GM06990 (cell line): Measurements from ENCODE around the gene ADAMTS4.
A peak's percentile ranks its signal among the peaks of the same experiment; 100 is the strongest.

Experiments
- DNase-seq: peaks from one replicate; pipeline ENCODE4 v3.0.0-alpha.2; 2011; ENCODE audit not compliant: insufficient read length; ENCODE audit errors: extremely low read depth
- H3K27me3 ChIP-seq: replicated peaks from 2 replicates; pipeline ENCODE4 v1.6.0; 2011; ENCODE audit warnings: low read length; ENCODE audit not compliant: control insufficient read depth, insufficient read depth
- H3K36me3 ChIP-seq: 2 replicates; pipeline ENCODE4 v1.5.1; 2011; ENCODE audit warnings: low read length; ENCODE audit not compliant: control insufficient read depth, insufficient read depth
- H3K4me3 ChIP-seq: replicated peaks from 2 replicates; pipeline ENCODE4 v1.5.1; 2011; ENCODE audit warnings: low read depth, mild to moderate bottlenecking, control low read depth, low read length
- CTCF ChIP-seq: IDR thresholded peaks from 2 replicates; pipeline ENCODE4 v1.5.1; 2011; ENCODE audit warnings: low read length, control low read depth, mild to moderate bottlenecking, inconsistent platforms; ENCODE audit not compliant: insufficient read depth, poor library complexity, severe bottlenecking

The ADAMTS4 gene

GRCh38 chr1:161235957-161236775, 37.3 kb upstream of the ADAMTS4 start:
- DNase-seq = no peak
- H3K36me3 ChIP-seq = no peaks in the 10 kb centered on the region; the same call in 1 of the 2 replicates
- no peaks in the 10 kb centered on the region for H3K27me3 ChIP-seq
- TF ChIP-seq CTCF = no peak
- H3K4me3 ChIP-seq = no peak overlapping the region

GRCh38 chr1:161233102-161233501, 34.2 kb upstream of the ADAMTS4 start:
- DNase-seq = no peak
- Histone ChIP-seq H3K27me3 (no peaks in the 10 kb centered on the region), H3K36me3 (peaks cover 12% of the 10 kb centered on the region), H3K4me3 (no peak overlapping the region)
- TF ChIP-seq CTCF = no peak

GRCh38 chr1:161230762-161231161, 31.9 kb upstream of the ADAMTS4 start:
- Histone ChIP-seq H3K4me3 (no peak overlapping the region), H3K27me3 (no peaks in the 10 kb centered on the region), H3K36me3 (peaks cover 12% of the 10 kb centered on the region)
- DNase-seq = no peak
- TF ChIP-seq CTCF = no peak

DNA sequence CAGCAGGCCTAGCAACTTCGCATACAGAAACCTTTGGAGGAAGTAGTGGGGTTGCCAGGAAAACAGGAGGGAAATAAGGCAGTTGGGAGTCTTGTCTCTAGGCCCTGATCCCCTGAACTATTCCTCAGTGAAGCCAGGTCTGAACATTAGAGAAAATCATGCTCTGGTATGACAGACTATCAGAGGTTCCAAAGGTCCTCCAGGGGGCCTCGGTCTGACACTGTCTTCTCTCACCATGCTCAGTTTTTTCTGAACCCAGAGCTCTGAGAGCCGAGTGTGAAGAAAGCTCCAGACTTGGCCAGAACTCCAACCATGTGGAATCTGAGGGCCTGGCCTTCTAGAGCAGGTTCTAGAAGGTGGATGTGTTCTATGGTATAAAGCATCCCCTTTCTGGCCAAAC, 31.0 kb upstream of the ADAMTS4 start:
- no peak for DNase-seq

DNA sequence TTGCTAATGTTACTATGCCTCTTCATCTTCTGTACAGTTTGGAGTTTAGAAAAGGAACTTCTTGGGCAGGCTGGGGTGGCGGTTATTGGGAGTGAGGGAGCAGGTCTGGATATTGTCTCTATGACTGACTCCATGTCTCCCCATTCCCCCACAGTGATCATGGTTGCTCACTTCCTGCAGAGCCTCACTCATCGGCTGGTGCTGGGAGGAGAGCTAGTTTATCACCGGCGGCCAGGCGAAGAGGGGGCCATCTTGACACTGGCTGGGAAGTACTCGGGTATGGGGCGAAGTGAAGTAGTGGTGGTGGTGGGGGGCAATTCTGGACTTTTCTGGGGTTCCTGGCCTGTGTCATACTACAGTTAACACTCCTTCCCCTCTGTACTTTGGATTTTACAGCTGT, 29.2 kb upstream of the ADAMTS4 start:
- no peaks in the 10 kb centered on the region for H3K27me3 ChIP-seq
- H3K4me3 ChIP-seq = no peak overlapping the region
- peaks cover 12% of the 10 kb centered on the region for H3K36me3 ChIP-seq
- no peak for TF ChIP-seq CTCF
- DNase-seq = no peak

More for the DNA sequence above, 31.0 kb upstream of the ADAMTS4 start:
- Histone ChIP-seq H3K27me3 (no peaks in the 10 kb centered on the region), H3K36me3 (peaks cover 12% of the 10 kb centered on the region), H3K4me3 (no peak overlapping the region)
- peak; percentile 33 for TF ChIP-seq CTCF
